ENCODE results near the gene PSD2. TPM values are rescaled to one million over a fixed set of nuclear protein-coding genes. Genes with fewer than 3 reads are reported as not detected.

Gene PSD2
- total and polyA plus RNA-seq, 2 of the 13 experiments (the other 11 are each of a cell fraction or from before 2014, with no cell fraction given): 0.07 TPM; not detected in 1

DNA sequence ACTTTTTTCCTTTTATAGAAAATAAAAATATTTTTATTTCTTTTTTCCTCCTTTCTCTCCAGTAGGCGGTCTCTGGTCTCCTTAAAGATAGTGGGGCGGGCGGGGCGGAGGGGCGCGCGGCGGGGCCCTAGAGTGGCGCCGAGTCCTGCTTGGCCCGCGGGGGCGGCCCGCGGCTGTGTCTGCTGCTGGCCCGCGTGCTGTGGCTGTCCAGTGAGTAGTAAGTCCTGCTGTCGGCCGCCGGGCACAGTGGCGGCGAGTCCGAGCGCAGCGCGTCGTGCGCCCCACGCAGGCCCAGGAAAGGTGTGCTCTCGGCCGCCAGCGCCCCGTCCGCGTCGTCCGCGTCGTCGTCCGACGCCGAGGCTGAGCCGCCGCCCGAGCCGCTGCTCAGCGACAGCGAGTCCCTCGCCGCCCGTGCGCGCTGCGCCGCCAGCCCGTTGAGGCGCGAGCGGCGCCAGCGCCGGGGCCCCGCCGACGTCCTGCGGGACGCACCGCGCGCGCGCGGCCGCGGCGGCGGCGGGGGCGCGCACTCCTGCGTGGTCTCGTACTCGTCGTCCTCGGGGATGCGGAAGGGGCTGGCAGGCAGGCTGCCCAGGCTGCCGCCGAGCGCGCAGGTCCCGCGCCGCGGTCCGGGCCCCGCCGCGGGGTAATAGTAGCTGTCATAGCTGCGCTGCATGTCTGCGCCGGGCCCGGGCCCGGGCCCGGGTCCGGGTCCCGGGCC lies 52.3 kb downstream of the PSD2 start:
- ChIA-PET POLR2A (interaction anchor here (0.7 kb wide), 2 partner anchors 55 to 60 kb away, joined by 3 read pairs; no protein-coding TSS in a partner anchor), CTCF (ENCODE audit: low intra/inter-chr PET ratio, low total read pairs) (no interaction called here)
- Histone ChIP-seq H3K36me3 (replicated peaks in 1 of 2; ENCODE audit: control insufficient read depth in 1 of 2, insufficient read depth in 2 of 2, low read length in 2 of 2) (no peaks in the 10 kb centered on the region), H2AFZ (ENCODE audit: low read length) (no peak overlapping the region), H3K9me3 (ENCODE audit: low read length) (no peaks in the 10 kb centered on the region), H3K4me1 (ENCODE audit: insufficient read depth, low read length) (no peaks in the 10 kb centered on the region), H3K27me3 (ENCODE audit: control insufficient read depth in 1 of 2, insufficient read depth in 2 of 2, low read length in 2 of 2) (peaks cover 4 to 73% of the 10 kb centered on the region in 2 experiments; a peak in 3 of 5 replicates), H4K20me1 (ENCODE audit: insufficient read depth, low read length) (no peaks in the 10 kb centered on the region), H3K4me3 (replicated peaks in 1 of 3; ENCODE audit: insufficient read depth in 1 of 3, low read depth in 2 of 3, low read length in 3 of 3) (peak overlapping the region in 1 of 3 experiments; percentile 52; a peak in 4 of 6 replicates), H3K9ac (ENCODE audit: insufficient read depth, low read depth, low read length) (no peak overlapping the region), H3K4me2 (ENCODE audit: low read depth, low read length) (peak overlapping the region; percentile 58; the same call in 1 of the 2 replicates), H3K27ac (ENCODE audit: extremely low read length, insufficient read depth, low read length) (no peak overlapping the region), H3K79me2 (ENCODE audit: insufficient read depth, low read length) (no peaks in the 10 kb centered on the region)
- BruUV-seq (replicated peaks): no TSS peak
- ATAC-seq (peak; percentile 50), FAIRE-seq (no peak), DNase-seq (ENCODE audit: low spot score) (no peak)
- in situ Hi-C loops (cut with HindIII; ENCODE audit: extremely low pct_ligation_motif_present, low pct_unique_long_range_greater_than_20kb): no loop called here
- WGBS (ENCODE audit: low lambda C conversion rate): 10% methylated on average over 17 of the region's 107 CpGs
- intact Hi-C loops (cut with micrococcal nuclease; ENCODE audit: unreplicated experiment): loop anchor here (10.0 kb wide), 1 partner anchor 213 kb away; no protein-coding TSS in a partner anchor
- TF ChIP-seq ZNF672 (CRISPR knock-in tag; IDR thresholded peaks at IDR 0.05) (no peak), MTF2 (CRISPR knock-in tag; IDR thresholded peaks at IDR 0.05; ENCODE audit: borderline replicate concordance) (peak; percentile 66; the same call in 1 of the 2 replicates), ATF7-NPFF (CRISPR knock-in tag; IDR thresholded peaks at IDR 0.05; ENCODE audit: low read depth) (peak; percentile 33; the same call in 1 of the 2 replicates), ZNF775 (CRISPR knock-in tag; IDR thresholded peaks at IDR 0.05; ENCODE audit: borderline replicate concordance) (no peak), ZNF761 (CRISPR knock-in tag; conservative IDR thresholded peaks at IDR 0.05) (no peak), ZBTB7A (CRISPR knock-in tag; IDR thresholded peaks at IDR 0.05) (no peak), ZNF230 (CRISPR knock-in tag; IDR thresholded peaks at IDR 0.05) (no peak)
- TF ChIP-seq, protein P1, sequence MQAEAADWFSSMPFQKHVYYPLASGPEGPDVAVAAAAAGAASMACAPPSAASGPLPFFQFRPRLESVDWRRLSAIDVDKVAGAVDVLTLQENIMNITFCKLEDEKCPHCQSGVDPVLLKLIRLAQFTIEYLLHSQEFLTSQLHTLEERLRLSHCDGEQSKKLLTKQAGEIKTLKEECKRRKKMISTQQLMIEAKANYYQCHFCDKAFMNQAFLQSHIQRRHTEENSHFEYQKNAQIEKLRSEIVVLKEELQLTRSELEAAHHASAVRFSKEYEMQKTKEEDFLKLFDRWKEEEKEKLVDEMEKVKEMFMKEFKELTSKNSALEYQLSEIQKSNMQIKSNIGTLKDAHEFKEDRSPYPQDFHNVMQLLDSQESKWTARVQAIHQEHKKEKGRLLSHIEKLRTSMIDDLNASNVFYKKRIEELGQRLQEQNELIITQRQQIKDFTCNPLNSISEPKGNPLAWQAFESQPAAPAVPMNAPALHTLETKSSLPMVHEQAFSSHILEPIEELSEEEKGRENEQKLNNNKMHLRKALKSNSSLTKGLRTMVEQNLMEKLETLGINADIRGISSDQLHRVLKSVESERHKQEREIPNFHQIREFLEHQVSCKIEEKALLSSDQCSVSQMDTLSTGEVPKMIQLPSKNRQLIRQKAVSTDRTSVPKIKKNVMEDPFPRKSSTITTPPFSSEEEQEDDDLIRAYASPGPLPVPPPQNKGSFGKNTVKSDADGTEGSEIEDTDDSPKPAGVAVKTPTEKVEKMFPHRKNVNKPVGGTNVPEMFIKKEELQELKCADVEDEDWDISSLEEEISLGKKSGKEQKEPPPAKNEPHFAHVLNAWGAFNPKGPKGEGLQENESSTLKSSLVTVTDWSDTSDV (CRISPR knock-in tag; IDR thresholded peaks at IDR 0.05): no peak
- TF ChIP-seq, protein P2, sequence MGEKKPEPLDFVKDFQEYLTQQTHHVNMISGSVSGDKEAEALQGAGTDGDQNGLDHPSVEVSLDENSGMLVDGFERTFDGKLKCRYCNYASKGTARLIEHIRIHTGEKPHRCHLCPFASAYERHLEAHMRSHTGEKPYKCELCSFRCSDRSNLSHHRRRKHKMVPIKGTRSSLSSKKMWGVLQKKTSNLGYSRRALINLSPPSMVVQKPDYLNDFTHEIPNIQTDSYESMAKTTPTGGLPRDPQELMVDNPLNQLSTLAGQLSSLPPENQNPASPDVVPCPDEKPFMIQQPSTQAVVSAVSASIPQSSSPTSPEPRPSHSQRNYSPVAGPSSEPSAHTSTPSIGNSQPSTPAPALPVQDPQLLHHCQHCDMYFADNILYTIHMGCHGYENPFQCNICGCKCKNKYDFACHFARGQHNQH (CRISPR knock-in tag; IDR thresholded peaks at IDR 0.05): no peak
- TF ChIP-seq, protein P3, sequence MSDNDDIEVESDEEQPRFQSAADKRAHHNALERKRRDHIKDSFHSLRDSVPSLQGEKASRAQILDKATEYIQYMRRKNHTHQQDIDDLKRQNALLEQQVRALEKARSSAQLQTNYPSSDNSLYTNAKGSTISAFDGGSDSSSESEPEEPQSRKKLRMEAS (IDR thresholded peaks at IDR 0.05): peak; percentile 45; the same call in 1 of the 2 replicates
- TF ChIP-seq, protein P4, sequence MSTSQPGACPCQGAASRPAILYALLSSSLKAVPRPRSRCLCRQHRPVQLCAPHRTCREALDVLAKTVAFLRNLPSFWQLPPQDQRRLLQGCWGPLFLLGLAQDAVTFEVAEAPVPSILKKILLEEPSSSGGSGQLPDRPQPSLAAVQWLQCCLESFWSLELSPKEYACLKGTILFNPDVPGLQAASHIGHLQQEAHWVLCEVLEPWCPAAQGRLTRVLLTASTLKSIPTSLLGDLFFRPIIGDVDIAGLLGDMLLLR (CRISPR knock-in tag; IDR thresholded peaks at IDR 0.05): no peak
- TF ChIP-seq, protein P5, sequence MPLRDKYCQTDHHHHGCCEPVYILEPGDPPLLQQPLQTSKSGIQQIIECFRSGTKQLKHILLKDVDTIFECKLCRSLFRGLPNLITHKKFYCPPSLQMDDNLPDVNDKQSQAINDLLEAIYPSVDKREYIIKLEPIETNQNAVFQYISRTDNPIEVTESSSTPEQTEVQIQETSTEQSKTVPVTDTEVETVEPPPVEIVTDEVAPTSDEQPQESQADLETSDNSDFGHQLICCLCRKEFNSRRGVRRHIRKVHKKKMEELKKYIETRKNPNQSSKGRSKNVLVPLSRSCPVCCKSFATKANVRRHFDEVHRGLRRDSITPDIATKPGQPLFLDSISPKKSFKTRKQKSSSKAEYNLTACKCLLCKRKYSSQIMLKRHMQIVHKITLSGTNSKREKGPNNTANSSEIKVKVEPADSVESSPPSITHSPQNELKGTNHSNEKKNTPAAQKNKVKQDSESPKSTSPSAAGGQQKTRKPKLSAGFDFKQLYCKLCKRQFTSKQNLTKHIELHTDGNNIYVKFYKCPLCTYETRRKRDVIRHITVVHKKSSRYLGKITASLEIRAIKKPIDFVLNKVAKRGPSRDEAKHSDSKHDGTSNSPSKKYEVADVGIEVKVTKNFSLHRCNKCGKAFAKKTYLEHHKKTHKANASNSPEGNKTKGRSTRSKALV (CRISPR knock-in tag; IDR thresholded peaks at IDR 0.05): 0 out of 2 replicates have a peak, but pooled peaks have one; percentile 38
- TF ChIP-seq, protein P6, sequence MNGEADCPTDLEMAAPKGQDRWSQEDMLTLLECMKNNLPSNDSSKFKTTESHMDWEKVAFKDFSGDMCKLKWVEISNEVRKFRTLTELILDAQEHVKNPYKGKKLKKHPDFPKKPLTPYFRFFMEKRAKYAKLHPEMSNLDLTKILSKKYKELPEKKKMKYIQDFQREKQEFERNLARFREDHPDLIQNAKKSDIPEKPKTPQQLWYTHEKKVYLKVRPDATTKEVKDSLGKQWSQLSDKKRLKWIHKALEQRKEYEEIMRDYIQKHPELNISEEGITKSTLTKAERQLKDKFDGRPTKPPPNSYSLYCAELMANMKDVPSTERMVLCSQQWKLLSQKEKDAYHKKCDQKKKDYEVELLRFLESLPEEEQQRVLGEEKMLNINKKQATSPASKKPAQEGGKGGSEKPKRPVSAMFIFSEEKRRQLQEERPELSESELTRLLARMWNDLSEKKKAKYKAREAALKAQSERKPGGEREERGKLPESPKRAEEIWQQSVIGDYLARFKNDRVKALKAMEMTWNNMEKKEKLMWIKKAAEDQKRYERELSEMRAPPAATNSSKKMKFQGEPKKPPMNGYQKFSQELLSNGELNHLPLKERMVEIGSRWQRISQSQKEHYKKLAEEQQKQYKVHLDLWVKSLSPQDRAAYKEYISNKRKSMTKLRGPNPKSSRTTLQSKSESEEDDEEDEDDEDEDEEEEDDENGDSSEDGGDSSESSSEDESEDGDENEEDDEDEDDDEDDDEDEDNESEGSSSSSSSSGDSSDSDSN (CRISPR knock-in tag; IDR thresholded peaks at IDR 0.05): peak; percentile 53; the same call in 1 of the 2 replicates

Data from HepG2 (cell line).